IgD-negative memory B cell (primary cell): ENCODE results near the gene SENP1. TPM values are rescaled to one million over a fixed set of nuclear protein-coding genes. Genes with fewer than 3 reads are reported as not detected.
A peak's percentile ranks its signal among the peaks of the same experiment; 100 is the strongest.
"Not testable (repeated sequence)": the region's sequence is repeated elsewhere in the genome, so short reads cannot be mapped to it uniquely, and the experiment has no call there.

Source experiments
- H3K27ac Mint-ChIP-seq, 3 donors: one replicate each; pipeline ENCODE4 v1.8.0; 2020 to 2022; ENCODE audit warnings: mild to moderate bottlenecking in 3 of 3, mixed read lengths in 3 of 3, moderate library complexity in 1 of 3
- H3K27me3 Mint-ChIP-seq: one replicate; pipeline ENCODE4 v1.8.0; 2021; ENCODE audit warnings: mixed read lengths
- H3K36me3 Mint-ChIP-seq: one replicate; pipeline ENCODE4 v1.8.0; 2020; ENCODE audit warnings: mild to moderate bottlenecking, mixed read lengths
- H3K4me1 Mint-ChIP-seq, 3 donors: one replicate each; pipeline ENCODE4 v1.8.0; 2020 to 2022; ENCODE audit warnings: mixed read lengths in 3 of 3, mild to moderate bottlenecking in 1 of 3
- H3K4me3 Mint-ChIP-seq, 4 donors: one replicate each; pipeline ENCODE4 v1.8.0; 2020 to 2022; ENCODE audit warnings: mild to moderate bottlenecking in 4 of 4, mixed read lengths in 4 of 4, moderate library complexity in 3 of 4
- H3K9me3 Mint-ChIP-seq, 3 donors: one replicate each; pipeline ENCODE4 v1.8.0; 2020 to 2021; ENCODE audit warnings: mixed read lengths in 3 of 3, mild to moderate bottlenecking in 1 of 3
- polyA plus RNA-seq: library from polyadenylated mRNA; unstranded; fragments of 300-500 nt; fragmentation: Illumina TruSeq; gene quantifications from one replicate; pipeline ENCODE4 v1.2.3, GENCODE V29; 2021

Gene SENP1
- polyA plus RNA-seq, 1 donor from 2014 or later: 12.6 TPM

DNA sequence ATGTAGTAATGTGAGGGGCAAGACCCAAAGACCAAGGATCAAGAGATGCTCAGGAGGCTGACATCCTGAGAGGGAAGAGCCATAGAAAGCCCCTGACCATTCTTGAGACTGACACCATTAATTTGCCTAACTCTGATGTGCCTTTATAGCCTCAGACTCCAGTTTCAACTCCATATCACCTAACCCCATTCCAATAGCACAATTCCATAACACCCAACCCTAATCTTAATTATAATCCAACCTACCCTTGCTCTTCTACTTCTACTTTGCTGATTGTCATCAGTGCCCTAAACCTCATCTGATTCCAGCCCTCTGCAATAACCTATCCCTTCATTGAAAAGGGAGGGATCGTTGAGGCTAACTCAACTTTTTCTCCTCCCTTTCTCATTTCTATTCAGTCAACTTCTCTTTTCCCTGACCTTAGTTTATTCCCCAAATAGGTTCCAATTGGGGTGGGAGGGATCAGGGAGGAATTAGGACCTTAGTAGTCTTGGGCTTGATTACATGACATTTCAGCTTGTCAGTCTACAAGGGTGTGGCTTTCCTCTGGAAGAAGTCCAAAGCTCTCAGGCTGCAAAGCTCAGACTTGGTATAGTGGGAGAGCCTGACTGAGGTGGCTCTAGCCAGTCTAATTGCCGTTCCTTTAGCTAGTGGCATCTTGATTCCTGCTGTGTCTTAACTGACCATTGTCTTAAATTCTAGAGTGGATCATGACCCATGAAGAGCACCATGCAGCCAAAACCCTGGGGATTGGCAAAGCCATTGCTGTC lies 16.4 kb upstream of the SENP1 start:
- no peaks in the 10 kb centered on the region for H3K27me3 Mint-ChIP-seq
- H3K27ac Mint-ChIP-seq: peak overlapping the region in 1 of 3 donors; percentile 28
- peaks cover 17 to 21% (median 18%) of the 10 kb centered on the region in 3 donors for H3K4me1 Mint-ChIP-seq
- peaks cover 2% of the 10 kb centered on the region for H3K36me3 Mint-ChIP-seq
- no peaks in the 10 kb centered on the region for H3K9me3 Mint-ChIP-seq
- peak overlapping the region in 2 of 4 donors; percentile 46 to 61 for H3K4me3 Mint-ChIP-seq

- Mint-ChIP-seq H3K27me3 (no peaks in the 10 kb centered on the region), H3K27ac (peak overlapping the region in 2 of 3 donors; percentile 28 to 33), H3K36me3 (no peaks in the 10 kb centered on the region), H3K4me1 (peaks cover 15 to 21% (median 18%) of the 10 kb centered on the region in 3 donors), H3K9me3 (no peaks in the 10 kb centered on the region), H3K4me3 (peak overlapping the region in 1 of 4 donors; percentile 91)
Observed at GRCh38 chr12:48121522-48121921, 15.6 kb upstream of the SENP1 start.

GRCh38 chr12:48119834-48120195 lies 13.9 kb upstream of the SENP1 start:
- peaks cover 15 to 21% (median 18%) of the 10 kb centered on the region in 3 donors for H3K4me1 Mint-ChIP-seq
- peak overlapping the region; percentile 14 to 89 (median 61) for H3K27ac Mint-ChIP-seq
- H3K4me3 Mint-ChIP-seq: peak overlapping the region; percentile 91 to 99 (median 97)
- H3K9me3 Mint-ChIP-seq: no peaks in the 10 kb centered on the region
- no peaks in the 10 kb centered on the region for H3K27me3 Mint-ChIP-seq
- H3K36me3 Mint-ChIP-seq: no peaks in the 10 kb centered on the region

DNA sequence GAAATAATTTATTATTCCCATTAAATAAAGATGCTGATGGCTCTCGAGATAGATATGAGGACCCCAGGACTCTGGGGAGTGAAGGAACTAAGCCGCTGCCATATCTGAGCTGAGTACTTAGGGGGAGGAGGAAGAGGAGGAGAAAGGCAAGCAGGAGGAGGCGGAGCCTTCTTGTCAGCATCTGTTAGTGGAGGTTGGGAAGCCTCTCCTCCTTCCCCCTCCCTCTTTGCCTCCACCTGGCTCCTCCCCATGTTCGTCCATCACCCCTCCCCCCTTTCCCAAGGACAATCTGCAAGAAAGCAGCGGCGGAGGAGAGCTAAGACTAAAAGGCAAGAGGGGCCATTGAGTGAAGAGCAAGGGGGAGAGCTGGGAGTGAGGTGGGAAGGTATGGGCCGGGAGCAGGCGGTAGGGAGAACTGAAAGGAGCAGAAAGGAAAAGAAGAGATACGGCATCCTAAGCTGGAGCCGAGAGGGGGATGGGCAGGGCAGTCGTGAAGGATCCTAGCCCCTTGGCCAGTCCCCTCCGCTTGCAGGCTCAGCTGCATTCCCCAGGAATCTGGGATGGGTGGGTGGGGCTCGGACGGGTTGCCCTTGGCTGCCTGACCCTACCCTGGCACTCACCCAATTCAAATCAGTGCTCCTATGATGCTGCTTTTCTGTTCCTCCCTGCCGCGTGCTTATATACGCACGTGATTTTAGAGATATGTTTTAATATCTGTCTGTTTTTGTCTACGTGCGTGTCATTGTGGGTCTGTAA lies 13.4 kb upstream of the SENP1 start, which contains the start of gene PFKM:
Gene PFKM, plus strand, starts transcription at position 287 of the 756 bp plus-strand sequence. CDS start 3,411 bp downstream, outside the sequence.
- Mint-ChIP-seq H3K4me3 (peak within 1 kb of the TSS; percentile 91 to 99 (median 97)), H3K4me1 (peaks cover 15 to 21% (median 18%) of the 10 kb centered on the region in 3 donors), H3K36me3 (no peaks in the 10 kb centered on the region), H3K27me3 (no peaks in the 10 kb centered on the region), H3K9me3 (no peaks in the 10 kb centered on the region), H3K27ac (peak within 1 kb of the TSS; percentile 61 to 89 (median 79))

- peak overlapping the region; percentile 91 to 99 (median 97) for H3K4me3 Mint-ChIP-seq
- no peaks in the 10 kb centered on the region for H3K36me3 Mint-ChIP-seq
- H3K27ac Mint-ChIP-seq: peak overlapping the region in 1 of 3 donors; percentile 61
- H3K27me3 Mint-ChIP-seq: no peaks in the 10 kb centered on the region
- peaks cover 15 to 21% (median 18%) of the 10 kb centered on the region in 3 donors for H3K4me1 Mint-ChIP-seq
- no peaks in the 10 kb centered on the region for H3K9me3 Mint-ChIP-seq
Observed at GRCh38 chr12:48118284-48118871, 12.5 kb upstream of the SENP1 start.

DNA sequence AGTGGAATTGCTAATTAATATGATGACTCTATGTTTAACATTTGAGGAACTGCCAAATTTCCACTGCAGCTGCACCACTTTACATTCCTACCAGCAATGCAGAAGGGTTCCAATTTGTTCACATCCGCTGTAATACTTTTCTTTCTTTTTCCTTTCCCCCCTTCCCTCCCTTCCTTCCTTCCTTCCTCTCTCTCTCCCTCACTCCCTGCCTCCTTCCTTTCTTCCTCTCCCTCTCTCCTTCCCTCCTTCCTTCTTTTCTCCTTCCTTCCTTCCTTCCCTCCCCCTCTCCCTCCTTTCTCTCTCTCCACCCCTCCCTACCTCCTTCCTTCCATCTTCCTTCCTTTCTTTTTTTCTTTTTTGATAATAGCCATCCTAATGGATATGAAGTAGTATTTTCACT lies 10.1 kb upstream of the SENP1 start:
- Mint-ChIP-seq H3K4me1 (peaks cover 14 to 18% (median 18%) of the 10 kb centered on the region in 3 donors), H3K4me3 (no peak overlapping the region), H3K36me3 (no peaks in the 10 kb centered on the region), H3K27ac (no peak overlapping the region), H3K27me3 (no peaks in the 10 kb centered on the region), H3K9me3 (no peaks in the 10 kb centered on the region)

DNA sequence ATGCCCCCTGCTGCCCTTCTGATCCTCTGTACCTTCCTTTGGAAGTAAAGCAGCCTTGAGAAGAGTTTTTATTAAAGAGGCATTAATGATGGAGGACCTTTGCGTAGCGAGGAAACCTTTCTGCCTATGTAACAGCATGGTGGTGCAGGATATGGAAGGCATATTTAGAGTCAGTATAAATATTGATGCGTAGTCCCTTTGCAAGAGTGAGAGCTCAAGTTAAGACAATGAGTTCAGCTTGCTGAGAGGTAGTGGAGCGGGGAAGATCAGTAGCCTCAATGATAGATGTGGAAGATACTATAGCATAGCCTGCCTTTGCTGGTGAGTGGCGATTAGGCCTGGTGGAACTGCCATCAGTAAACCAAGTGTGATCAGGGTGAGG lies 5.4 kb upstream of the SENP1 start:
- H3K9me3 Mint-ChIP-seq, H3K4me3 Mint-ChIP-seq, H3K27ac Mint-ChIP-seq, H3K36me3 Mint-ChIP-seq, H3K27me3 Mint-ChIP-seq: not testable (repeated sequence)
- peaks cover 6 to 14% (median 11%) of the 10 kb centered on the region in 3 donors for H3K4me1 Mint-ChIP-seq

- Mint-ChIP-seq H3K4me1 (peaks cover 9 to 16% (median 13%) of the 10 kb centered on the region in 3 donors), H3K27ac (no peak overlapping the region), H3K9me3 (no peaks in the 10 kb centered on the region), H3K36me3 (no peaks in the 10 kb centered on the region), H3K4me3 (no peak overlapping the region), H3K27me3 (no peaks in the 10 kb centered on the region)
Observed at GRCh38 chr12:48110691-48111311, 4.9 kb upstream of the SENP1 start.

DNA sequence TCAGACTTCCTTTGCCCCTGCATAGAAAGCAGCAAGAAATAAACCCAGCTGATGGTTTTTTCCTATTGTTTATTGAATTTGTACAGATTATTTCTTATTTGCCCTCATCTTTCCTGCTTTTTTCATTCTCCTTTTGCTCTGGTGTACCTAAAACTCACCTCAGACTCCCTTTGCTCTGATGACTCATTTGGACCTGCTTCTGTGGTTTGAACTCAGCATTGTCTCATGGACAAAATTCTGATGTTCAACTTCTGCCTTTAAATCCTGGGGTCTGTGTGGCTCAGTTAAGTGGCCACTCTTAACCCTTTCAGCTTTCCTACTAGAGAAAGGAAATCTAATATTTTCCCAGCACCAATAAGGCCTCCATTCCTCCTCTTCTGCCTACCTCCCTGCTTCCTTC lies 3.5 kb upstream of the SENP1 start:
- no peaks in the 10 kb centered on the region for H3K27me3 Mint-ChIP-seq
- no peaks in the 10 kb centered on the region for H3K36me3 Mint-ChIP-seq
- no peaks in the 10 kb centered on the region for H3K9me3 Mint-ChIP-seq
- H3K4me3 Mint-ChIP-seq: no peak overlapping the region
- peaks cover 12 to 23% (median 20%) of the 10 kb centered on the region in 3 donors for H3K4me1 Mint-ChIP-seq
- H3K27ac Mint-ChIP-seq: peak overlapping the region in 1 of 3 donors; percentile 3

DNA sequence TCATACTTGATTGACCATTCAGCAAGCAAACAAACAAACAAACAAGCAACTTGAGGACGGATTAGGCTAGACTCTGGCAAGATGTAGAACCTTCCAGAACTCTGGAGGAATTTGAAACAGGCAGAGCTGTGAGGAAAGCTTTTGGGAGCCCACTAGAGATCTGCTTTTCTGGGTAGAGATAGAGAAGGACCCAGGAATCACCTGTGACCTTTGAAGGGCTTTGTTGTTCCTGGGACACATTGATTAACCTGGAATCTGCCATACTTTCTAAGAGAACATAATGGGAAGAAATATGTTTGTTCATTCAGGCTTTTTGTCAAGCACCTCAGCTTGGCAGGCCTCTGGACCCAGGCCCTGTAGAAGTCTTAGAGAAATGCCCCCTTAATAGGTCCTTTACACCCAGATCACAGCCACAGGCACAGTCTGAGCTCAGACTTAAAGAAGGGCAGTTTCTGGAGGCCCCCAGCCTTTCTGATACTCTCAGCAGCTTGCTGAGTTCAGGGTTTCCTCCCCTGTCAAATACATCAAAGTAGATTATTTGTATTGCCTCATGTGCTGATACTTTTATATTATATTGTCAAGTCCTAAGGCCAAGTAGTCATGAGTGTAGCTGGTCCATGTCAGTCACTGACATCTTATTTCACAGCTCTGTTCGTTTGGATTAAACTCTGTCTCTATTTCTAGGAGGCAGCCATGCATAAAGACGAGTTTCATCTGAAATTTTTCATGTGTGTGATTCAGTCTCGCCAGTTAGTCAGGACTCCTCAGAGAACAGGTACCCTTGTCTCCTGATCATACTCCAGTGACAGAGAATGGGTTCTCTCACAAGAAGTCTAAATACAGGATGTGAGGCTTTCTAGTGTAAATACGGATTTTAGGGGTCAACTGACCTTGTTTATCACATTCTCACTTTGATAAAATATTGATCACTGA lies 1.1 kb upstream of the SENP1 start:
- peaks cover 14 to 32% (median 30%) of the 10 kb centered on the region in 3 donors for H3K4me1 Mint-ChIP-seq

GRCh38 chr12:48105321-48105866 lies 485 bp downstream of the SENP1 start:
- peak overlapping the region; percentile 92 to 99 (median 95) for H3K4me3 Mint-ChIP-seq
- no peaks in the 10 kb centered on the region for H3K9me3 Mint-ChIP-seq
- peak overlapping the region; percentile 94 to 100 (median 99) for H3K27ac Mint-ChIP-seq
- peaks cover 2% of the 10 kb centered on the region for H3K36me3 Mint-ChIP-seq
- H3K27me3 Mint-ChIP-seq: no peaks in the 10 kb centered on the region
- peaks cover 18 to 40% (median 34%) of the 10 kb centered on the region in 3 donors for H3K4me1 Mint-ChIP-seq

More for the DNA sequence above, 1.1 kb upstream of the SENP1 start:
- Mint-ChIP-seq H3K9me3 (no peaks in the 10 kb centered on the region), H3K36me3 (peaks cover 2% of the 10 kb centered on the region), H3K4me3 (peak overlapping the region; percentile 92 to 99 (median 95)), H3K27me3 (no peaks in the 10 kb centered on the region), H3K27ac (peak overlapping the region; percentile 94 to 100 (median 99))

- peaks cover 18 to 43% (median 34%) of the 10 kb centered on the region in 3 donors for H3K4me1 Mint-ChIP-seq
- no peaks in the 10 kb centered on the region for H3K9me3 Mint-ChIP-seq
- no peaks in the 10 kb centered on the region for H3K27me3 Mint-ChIP-seq
- H3K4me3 Mint-ChIP-seq: peak overlapping the region; percentile 92 to 99 (median 95)
- peaks cover 2% of the 10 kb centered on the region for H3K36me3 Mint-ChIP-seq
- peak overlapping the region; percentile 18 to 100 (median 94) for H3K27ac Mint-ChIP-seq
Observed at GRCh38 chr12:48104531-48104930, 1.3 kb downstream of the SENP1 start.

- H3K27ac Mint-ChIP-seq: no peak overlapping the region
- H3K4me1 Mint-ChIP-seq: peaks cover 0 to 5% (median 4%) of the 10 kb centered on the region in 3 donors
- no peaks in the 10 kb centered on the region for H3K36me3 Mint-ChIP-seq
- no peaks in the 10 kb centered on the region for H3K9me3 Mint-ChIP-seq
- H3K4me3 Mint-ChIP-seq: no peak overlapping the region
- no peaks in the 10 kb centered on the region for H3K27me3 Mint-ChIP-seq
Observed at GRCh38 chr12:48092611-48093010, 13.3 kb downstream of the SENP1 start.
